GM18861 (cell line): ENCODE data around the gene ZC3H14.

Experiments
- ATAC-seq: cut with Tn5 transposase; IDR thresholded peaks from one replicate; pipeline ENCODE4 v1.9.1; 2021; ENCODE audit not compliant: unreplicated experiment

Gene ZC3H14

DNA sequence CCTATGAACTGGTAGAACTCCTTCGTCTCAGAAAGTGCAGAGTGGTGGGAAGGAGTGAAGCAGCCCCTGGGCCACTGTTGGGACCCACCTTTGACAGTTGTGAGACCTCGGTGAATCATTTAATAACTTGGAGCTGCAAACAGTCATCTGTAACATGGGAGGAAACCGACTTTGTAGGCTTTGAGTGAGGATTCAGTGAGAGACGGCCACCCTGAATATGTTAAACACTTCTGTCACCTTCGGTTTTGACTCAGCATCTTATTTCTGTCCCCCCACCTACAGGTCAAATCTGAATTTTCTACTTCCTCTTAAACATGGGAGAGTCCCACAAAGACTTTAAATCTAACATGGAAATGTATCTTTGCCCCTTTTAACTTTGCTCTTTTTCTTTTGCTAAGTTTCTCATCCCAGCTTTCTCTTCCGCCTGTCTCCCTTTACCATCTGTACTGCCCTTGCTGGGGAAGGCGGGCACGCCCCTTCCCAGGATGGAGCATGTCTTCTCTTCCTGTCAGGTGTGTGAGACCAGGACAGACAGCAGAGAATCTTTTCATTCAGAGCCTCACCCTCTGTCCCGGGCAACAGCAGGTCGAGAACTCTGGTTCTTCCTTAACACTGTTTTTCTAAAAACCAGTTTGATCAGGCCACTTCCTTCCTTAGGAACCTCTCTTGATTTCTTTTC, 37.1 kb downstream of the ZC3H14 start:
- peak; percentile 94 for ATAC-seq

DNA sequence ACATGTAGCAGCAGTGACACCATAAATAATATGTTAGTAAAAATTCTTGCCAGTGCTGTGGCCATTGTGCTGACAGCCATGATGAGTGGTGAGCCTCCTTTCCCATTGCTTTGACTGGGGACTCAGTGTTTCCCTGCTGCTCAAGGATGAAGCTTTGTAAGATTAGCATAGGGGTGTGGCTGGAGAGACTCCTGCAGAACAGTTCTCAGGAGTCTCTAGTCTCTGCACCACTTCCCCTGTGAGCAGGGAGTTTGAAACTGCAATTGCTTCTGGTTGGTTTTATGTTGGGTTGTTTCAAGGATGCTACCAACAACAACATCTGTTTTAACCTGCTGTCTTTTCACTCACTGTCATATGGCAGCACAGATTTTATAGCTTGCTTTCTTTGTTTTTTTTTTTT, 41.4 kb downstream of the ZC3H14 start:
- ATAC-seq, result no peak

DNA sequence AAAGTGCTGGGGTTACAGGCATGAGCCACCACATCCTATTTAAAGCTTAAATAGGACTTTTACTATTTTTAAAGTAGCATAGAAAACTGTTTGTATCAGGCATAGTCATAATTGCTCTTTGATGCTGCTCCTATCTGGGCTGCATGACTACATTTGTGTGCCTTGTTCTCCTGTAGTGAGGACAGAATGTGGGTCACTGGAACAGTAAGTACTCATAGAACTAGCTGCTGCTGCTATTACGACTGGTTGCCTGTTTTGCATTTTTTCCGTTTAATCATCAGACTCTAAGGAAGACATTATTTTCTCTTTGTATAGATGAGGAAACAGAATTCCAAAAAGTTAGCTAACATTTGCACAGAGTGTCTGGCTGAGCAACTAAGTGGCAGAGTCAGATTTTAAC, 42.8 kb downstream of the ZC3H14 start:
- no peak for ATAC-seq

DNA sequence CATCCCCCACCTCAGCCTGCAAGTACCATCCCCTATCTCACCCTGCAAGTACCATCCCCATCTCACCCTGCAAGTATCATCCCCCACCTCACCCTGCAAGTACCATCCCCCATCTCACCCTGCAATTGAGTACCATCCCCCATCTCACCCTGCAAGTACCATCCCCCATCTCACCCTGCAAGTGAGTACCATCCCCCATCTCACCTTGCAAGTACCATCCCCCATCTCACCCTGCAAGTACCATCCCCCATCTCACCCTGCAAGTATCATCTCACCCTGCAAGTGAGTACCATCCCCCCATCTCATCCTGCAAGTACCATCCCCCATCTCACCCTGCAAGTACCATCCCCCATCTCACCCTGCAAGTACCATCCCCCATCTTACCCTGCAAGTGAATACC, 45.0 kb downstream of the ZC3H14 start:
- ATAC-seq, result no peak

DNA sequence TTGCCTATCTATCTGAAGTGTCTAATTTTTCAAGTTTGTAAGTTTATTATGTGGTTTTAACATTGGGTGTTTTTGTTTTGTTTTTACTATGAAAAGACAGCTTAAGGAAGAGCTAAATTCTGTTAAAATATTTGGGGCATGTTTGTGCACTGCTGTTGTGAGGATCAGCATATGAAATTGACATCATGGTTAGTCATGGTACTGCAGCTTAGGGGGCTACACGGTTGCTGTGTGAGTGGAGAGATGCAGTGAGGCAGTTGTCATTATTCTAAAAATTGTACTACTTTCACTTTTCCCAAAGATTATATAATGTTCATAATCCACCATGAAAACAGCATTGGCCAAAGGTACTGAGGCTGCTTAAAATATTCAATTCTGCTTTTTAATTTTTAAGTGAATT, 49.0 kb downstream of the ZC3H14 start:
- ATAC-seq, result no peak

DNA sequence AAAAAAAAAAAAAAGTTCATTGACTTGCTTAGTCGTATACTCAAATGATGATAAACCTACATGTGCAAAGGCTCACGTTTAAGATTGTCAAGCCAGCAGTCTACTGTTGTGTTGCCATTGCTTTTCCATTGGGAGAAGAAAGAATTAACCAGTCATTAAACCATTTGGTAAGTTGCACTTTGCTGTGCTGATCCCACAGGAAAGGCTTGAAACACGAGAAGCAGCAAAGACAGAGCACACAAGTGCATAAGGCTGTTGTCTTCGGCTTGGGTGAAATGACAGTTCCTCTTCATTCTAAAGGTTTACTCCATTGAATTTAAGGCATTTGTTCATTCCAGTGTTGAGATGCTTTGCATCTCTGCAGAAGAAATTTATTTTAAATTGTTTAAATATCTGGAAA, 50.1 kb downstream of the ZC3H14 start:
- no peak for ATAC-seq

DNA sequence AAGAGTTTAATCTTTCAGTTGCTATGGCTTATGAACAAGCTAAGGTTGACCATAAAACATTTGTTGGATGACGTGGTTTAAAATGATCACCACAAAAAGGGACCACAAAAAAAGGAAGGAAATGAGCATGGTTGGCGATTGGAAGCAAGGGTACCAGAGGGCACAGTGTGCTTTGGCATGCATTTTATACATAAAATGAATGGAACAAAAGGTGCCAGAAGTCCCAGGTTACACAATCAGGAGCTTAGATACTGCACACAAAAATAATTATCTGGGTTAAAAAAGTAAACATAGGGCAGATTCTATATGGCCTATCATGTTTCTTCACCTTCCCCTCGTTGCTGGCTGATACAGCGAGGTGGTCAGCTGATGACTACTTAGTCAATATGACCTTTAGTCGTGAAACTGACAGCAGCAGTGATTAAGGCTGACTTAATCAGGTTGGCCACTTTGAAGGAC, 50.7 kb downstream of the ZC3H14 start:
- ATAC-seq, result no peak

DNA sequence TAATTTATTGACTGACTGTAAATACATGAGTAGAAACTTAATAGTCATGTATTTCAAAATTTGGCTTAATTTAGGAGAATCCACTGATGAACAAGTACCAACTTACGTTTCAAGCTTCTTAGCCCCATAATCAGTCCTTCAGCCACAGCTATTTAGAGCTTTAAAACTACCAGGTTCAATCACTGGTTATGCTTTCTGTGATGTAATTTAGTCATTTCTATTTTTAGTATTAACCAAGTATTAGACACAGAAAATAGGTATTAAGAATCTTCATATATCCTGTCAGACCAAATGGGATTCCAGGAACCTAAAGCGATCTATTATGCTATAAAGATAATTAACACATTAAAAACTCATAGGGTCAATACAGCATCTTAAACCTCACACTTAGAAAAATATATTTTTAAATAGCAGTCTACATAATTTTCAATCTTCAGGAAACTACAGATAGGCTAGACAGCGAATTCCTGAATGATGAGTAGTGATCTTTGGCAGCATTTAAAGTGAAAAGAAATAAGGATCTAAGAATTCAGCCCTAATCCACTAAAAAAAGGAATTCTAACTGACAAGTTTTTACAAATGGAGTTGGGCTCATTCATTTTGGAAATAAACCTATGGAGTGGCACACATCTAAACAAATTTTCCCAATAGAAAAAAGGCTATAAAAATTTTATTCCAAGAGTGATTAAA, 51.5 kb downstream of the ZC3H14 start:
- no peak for ATAC-seq

DNA sequence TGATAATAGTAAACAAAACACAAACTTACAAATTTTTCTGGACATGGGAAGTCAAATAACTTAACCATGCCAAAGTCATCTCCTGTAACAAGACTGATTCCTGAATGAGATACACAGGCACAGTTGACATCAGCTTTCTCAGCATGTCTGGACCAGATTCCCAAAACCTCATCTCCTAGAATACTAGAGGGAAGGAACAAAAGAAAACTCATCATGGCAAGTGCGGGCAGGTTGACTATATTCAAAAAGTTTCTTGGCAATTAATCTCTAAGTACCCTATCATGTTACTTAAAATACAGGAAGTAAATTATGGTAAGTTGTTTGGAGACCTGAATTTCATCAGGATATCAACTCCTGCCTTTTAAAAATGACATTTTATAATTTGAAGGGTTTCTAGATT, 53.9 kb downstream of the ZC3H14 start:
- ATAC-seq, result no peak

DNA sequence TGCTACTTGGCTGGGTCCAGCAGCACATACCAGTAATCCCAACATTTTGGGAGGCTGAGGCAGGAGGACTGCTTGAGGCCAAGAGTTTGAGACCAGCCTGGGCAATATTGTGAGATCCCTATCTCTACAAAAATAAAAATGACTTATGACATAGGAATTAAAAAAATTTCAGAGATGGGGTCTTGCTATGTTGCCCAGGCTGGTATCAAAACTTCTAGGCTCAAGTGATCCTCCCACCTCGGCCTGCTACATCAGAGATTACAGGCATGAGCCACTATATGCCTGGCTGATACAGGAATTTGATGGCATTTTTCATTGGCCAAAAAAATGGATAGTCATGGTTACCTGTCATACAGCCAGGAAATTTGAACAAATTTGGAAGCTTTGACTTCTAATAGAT, 54.6 kb downstream of the ZC3H14 start:
- no peak for ATAC-seq

DNA sequence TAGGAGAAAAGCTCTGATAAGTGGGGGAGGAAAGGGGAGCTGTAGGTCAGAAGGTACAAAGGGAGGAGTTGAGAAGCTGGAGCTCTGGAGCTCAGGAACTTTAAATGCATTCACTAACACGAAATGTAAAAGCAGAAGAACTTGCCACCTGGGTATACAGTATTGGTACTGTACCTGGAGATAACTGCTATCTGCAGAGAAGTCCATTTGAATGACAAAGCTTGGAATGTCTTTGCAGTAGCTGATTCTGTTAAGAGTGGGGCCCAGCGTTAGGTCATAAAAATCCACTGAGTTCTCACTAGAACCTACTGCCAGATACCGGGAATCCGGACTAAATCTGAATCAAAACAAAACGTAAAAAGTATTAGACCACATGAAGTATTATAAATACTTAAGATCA, 55.6 kb downstream of the ZC3H14 start:
- no peak for ATAC-seq

DNA sequence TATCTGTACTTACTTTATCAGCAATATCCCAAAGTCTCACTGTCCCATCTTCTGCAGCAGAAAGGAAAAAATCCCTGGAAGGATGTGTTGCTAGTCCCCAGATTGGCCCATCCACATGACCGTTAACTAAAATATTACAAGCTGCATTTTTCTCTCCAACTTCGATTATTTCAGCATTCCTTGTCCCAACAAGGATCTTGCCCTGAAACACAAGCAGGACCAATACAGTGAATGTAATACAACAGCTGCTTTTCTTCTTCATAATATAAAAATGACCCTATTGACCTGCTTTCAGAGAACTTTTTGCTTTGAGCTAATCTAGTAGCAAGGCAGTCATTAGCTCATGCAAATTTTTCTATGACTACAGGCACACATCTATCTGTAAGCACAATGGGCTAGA, 58.3 kb downstream of the ZC3H14 start:
- ATAC-seq, result no peak

DNA sequence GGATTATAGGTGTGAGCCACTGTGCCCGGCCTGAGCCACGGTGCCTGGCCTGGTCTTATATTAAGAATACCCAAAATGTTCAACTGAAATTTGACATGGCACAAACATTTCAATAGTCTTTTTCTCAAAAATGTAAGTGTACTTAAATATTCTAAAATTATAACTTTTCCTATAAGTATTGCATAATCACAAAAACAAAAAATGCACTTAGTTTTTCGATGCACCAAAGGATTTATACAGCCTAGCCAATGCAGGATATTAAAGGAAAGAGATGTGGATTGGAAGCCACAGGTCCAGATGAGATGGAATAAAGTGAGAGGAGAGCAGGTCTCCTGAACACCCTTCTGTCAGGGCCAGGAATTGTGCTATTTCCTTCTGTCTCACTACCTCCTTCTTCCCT, 62.8 kb downstream of the ZC3H14 start:
- ATAC-seq, result no peak

DNA sequence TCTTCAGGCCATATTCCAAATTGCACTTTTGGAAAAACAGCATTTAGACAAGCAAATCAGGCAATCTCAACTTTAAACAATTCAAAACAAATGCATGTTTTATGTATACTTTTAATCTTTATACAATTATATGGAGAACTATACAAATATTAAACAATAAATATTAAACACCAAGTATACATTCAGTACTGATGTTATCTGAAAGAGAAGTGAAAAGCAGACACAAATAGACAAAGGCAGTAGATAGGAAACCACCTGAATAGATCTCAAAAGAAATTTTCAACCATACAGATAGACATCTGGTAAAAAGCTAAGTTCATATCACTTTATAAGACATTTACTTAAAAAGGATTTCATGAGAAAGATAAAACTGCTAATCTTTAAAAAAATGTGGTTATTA, 65.2 kb downstream of the ZC3H14 start:
- no peak for ATAC-seq

DNA sequence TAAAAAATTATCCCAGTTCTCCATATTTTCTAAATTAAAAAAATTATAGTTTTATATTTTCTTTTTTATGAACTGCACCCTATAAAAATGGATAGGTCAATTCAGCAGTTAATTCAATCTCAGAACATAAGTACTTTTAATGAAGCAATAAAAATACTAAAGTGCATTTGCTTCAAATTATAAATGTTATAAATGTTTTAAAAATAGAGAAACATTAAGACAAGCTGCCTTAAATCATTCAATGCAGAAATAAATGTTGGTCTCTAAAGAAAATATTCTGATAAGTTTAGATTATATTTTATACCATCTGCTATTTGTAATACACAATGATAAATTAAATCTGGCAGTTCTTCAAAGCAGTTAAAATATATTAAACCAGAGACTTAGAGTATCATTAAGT, 65.6 kb downstream of the ZC3H14 start:
- no peak for ATAC-seq

DNA sequence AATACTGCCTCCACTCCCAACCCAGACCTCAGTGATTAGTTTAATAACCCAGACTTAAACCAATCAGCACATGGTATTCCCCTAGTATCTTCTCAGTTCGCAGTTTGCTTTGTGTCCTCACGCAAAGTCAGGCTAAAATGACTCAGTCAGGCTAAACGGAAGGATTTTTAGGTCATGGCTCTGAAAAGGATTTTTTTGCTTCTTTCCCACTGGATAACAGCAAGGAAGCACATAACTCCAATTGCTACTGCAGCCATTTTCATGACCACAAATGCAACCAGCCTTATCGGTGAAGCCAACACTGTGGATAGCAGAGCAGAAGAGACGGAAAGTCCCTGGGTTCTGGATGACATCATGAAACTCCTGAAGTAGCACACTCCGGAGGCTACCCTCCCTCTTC, 67.7 kb downstream of the ZC3H14 start:
- no peak for ATAC-seq

DNA sequence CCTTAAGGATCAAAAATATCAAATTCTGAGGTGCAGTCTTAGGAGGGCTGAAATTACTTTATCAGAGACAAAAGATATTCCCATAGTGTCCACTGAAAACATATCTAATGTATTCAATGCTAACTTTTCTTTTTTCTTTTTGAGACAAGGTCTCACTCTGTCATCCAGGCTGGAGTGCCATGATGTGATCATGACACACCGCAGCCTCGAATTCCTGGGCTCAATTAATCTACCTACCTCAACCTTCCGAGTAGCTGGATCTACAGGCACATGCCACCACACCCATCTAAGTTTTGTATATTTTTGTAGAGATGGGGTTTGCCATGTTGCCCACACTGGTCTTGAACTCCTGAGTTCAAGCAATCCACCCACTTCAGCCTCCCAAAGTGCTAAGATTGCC, 68.3 kb downstream of the ZC3H14 start:
- ATAC-seq, result no peak

DNA sequence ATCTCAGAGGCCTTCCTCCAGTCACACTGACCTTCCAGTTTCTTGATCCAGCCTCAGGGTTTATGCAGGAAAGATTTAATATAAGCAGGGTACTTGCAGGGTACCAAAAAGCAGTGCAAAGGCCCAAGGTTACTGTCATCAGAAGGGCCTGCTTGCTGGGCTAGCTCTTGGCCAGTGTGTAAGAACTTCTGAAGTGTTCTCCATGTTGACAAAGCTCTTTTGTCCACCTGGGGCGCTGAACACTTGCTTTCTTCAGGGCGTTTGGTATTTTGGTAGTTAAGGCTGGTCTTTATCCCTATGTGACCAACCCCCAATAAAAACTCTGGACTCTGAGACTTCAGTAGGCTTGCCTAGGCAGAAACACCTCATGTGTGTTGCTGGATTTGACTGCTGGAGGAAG, 69.7 kb downstream of the ZC3H14 start:
- no peak for ATAC-seq

DNA sequence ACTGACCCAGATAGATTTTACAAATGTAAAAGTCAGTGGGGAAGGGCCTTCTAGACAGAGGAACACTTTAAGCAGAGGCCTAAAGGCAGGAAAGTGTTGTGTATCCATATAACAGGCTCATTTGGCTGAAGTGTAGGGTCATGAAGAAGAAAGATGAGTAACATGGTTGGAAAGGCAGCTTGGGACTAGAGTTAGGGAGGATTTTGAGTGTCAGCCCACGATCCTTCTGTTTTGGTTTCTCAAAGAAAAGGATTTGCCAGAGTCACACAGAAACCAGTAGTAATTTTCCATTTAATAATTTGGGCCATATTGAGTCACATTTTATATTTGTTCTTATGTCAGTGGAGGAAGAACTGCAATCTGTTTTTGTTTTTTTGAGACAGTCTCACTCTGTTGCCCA, 76.4 kb downstream of the ZC3H14 start:
- ATAC-seq, result no peak

DNA sequence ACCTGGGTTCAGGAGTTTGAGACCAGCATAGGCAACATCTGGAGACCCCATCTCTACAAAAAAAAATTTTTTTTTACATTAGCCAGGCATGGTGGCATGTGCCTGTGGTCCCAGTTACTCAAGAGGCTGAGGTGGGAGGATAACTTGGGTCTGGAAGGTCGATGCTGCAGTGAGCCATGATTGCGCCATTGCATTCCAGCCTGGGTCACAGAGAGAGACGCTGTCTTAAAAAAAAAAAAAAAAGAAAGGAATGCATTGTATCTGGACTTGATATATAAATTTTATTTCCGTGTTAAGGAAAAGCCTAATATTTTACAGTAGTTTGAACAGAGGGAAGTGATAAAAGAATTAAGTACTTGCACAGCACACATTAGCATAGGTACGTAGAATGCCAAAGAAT, 97.2 kb downstream of the ZC3H14 start:
- ATAC-seq, result no peak

DNA sequence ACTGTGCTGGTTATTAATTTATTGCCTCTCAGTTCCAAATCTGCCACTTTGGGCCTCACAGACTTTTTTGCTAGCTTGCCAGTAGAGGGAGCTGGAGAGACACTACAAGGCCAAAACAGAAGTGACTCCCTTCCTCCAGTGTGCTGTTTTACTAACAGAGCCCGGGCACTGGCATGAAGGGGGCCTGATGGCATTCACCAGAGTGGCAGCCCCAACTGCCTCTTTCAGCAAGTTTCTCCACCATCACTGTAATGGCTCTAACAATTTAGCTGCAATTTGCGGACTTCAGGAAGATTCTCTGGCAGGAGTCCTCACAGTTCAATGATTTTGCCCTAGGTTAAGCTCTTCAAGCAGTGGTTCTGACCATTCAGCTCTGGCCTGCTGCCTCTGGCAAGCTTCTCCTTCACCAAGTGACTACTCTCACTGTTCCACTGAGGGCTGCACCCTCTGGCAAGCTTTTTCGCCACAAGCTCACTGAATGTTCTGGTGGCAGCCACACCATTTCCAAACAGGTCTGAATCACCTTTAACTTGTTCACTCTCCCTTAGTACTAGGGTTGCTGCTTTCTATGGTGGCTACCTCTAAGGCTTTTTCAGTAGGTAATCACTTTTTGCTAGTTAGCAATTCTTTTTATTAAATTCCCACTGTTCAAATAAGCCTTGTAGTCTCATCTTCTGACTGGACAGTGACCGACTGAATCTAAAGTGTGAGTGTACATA, 104.9 kb downstream of the ZC3H14 start:
- ATAC-seq, result peak; percentile 83

DNA sequence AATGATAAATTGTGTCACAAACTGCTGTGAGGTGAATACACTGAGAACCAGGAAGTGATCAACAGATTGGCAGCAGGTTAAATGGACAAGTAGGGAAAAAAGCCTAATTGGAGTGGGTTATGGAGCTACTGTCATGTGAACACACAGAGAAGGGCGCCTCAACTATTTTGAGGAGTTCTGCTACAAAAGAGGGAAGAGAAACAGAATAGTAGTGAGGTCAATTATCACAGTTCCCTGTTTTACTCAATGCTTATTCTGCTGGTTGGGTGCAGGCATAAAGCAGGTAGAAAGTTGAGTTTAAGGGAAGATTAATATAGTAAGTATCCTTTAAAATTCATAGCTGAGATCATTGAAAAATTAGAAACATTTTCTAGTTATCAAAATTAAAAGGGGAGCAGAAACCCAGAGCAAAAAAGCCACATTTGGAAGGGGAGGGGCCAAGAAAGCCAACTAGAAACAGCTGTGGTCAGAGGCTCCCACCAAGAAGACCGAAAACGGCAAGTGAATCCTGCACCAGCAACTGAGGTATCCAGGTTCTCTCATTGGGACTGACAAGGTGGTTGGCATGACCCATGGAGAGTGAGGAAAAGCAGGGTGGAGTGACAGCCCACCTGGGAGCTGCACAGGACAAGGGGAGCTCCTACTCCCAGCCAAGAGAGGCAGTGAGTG, 105.7 kb downstream of the ZC3H14 start:
- peak; percentile 54 for ATAC-seq
